ENCODE data around the gene NOC2L.
A peak's percentile ranks its signal among the peaks of the same experiment; 100 is the strongest.
"Not testable (repeated sequence)": the region's sequence is repeated elsewhere in the genome, so short reads cannot be mapped to it uniquely, and the experiment has no call there.

NOC2L gene

DNA sequence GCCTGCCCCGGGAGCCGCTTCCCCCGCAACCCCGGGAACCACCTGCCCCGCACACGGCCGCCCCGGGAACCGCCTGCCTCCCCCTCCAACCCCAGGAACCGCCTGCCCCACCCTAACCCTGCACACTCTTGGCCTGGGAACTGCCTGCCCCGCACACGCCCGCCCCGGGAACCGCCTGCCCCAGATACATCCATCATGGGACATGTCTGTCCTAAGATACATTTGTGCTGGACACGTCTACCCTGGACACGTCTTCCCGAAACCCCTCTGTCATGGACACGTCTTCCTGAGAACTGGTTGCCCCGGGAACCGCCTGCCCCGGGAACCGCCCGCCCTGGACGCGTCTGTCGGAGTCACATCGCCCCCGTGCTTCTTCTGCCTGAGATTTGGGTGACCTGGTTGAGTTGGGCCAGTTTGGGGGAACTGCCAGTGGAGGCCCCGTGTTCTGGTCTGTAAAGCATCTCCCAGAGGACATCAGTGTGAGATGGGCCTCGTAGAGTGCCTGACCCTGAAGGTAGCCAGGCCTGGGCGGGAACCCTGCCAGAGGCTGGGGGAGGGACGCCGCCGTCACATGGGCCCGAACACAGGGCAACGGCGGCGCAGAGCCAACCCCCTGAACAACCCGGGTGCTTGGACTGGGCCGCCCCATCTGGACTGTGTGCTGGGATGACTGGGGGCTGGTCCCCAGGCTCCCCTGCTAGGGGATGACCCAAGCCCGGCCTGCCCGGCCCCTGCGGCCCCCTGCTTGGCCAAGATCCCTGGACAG lies 19.2 kb upstream of the NOC2L start:
- intact Hi-C loops (cut with DNase I): no loop called here
- DNase-seq: peak in 1 of 10 donors; percentile 81

DNA sequence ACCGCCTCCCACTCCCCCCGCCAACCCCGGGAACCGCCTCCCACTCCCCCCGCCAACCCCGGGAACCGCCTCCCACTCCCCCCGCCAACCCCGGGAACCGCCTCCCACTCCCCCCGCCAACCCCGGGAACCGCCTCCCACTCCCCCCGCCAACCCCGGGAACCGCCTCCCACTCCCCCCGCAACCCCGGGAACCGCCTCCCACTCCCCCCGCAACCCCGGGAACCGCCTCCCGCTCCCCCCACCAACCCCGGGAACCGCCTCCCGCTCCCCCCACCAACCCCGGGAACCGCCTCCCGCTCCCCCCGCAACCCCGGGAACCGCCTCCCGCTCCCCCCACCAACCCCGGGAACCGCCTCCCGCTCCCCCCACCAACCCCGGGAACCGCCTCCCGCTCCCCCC lies 17.7 kb upstream of the NOC2L start:
- intact Hi-C loops (cut with DNase I); DNase-seq: not testable (repeated sequence)

DNA sequence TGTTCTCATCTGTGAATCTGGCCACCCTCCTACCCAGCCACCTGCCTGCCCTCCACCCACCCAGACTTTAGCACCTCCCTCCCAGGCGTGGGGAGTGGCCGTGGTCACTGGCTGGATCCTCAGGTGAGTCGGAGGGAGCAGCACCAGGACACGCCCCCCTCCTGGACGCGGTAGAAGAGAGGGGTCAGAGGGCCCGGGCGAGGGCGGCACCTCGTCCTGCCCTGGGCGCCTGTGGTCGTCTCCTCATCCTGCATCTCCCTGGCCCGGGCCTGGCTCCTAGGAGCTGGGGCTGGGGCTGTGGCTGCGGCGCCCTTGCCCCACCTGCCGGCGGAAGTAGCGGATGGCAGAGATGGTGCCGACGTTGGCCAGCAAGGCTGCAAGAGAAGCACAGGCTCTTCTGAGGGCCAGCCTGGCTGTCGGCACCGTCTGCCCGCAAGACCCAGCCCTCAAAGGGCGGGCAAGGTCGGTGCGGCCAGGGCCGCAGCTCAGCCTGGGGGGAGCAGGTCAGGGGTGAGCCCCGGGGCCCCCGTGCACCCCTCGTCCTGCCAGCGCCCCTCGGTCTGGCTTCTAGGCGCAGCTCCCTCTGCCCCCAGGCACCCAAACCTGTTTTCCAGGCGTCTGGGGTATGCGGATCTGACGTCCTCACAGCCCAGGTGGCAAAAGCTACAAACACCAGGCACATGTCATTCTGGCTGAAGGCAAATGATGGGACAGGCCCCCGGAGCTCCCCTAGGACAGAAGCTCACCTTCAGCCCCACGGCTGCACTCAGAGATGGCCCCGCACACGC lies 17.0 kb upstream of the NOC2L start:
- peak in 4 of 10 donors; percentile 28 to 94 (median 40) for DNase-seq
- intact Hi-C loops (cut with DNase I): no loop called here

- peak in 1 of 10 donors; percentile 80 for DNase-seq
- intact Hi-C loops (cut with DNase I): no loop called here
Observed at GRCh38 chr1:975365-975764, 16.3 kb upstream of the NOC2L start.

GRCh38 chr1:974687-975328 lies 15.8 kb upstream of the NOC2L start:
- intact Hi-C loops (cut with DNase I): no loop called here
- DNase-seq: peak in 1 of 10 donors; percentile 80

DNA sequence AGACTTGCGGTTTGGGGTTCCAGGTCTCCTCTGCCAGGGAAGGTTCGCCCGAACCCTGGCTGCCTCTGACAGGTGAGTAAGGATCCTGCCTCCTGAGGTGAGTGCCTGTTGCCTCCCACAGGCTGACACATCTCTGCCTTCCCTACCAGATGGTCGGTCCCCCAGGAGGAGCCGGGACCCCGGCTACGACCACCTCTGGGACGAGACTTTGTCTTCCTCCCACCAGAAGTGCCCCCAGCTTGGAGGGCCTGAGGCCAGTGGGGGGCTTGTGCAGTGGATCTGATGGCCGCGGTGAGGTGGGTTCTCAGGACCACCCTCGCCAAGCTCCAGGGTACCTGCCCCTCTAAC lies 15.2 kb upstream of the NOC2L start:
- DNase-seq: no peak
- intact Hi-C loops (cut with DNase I): no loop called here

- intact Hi-C loops (cut with DNase I): no loop called here
- peak in 1 of 10 donors; percentile 78 for DNase-seq
Observed at GRCh38 chr1:973459-974292, 14.6 kb upstream of the NOC2L start.

GRCh38 chr1:972726-973458 lies 13.8 kb upstream of the NOC2L start:
- DNase-seq: peak in 2 of 10 donors; percentile 68 to 77
- intact Hi-C loops (cut with DNase I): no loop called here

- intact Hi-C loops (cut with DNase I): no loop called here
- DNase-seq: no peak
Observed at GRCh38 chr1:971751-972506, 12.9 kb upstream of the NOC2L start.

- DNase-seq: no peak
- intact Hi-C loops (cut with DNase I): no loop called here
Observed at GRCh38 chr1:970973-971730, 12.1 kb upstream of the NOC2L start.

DNA sequence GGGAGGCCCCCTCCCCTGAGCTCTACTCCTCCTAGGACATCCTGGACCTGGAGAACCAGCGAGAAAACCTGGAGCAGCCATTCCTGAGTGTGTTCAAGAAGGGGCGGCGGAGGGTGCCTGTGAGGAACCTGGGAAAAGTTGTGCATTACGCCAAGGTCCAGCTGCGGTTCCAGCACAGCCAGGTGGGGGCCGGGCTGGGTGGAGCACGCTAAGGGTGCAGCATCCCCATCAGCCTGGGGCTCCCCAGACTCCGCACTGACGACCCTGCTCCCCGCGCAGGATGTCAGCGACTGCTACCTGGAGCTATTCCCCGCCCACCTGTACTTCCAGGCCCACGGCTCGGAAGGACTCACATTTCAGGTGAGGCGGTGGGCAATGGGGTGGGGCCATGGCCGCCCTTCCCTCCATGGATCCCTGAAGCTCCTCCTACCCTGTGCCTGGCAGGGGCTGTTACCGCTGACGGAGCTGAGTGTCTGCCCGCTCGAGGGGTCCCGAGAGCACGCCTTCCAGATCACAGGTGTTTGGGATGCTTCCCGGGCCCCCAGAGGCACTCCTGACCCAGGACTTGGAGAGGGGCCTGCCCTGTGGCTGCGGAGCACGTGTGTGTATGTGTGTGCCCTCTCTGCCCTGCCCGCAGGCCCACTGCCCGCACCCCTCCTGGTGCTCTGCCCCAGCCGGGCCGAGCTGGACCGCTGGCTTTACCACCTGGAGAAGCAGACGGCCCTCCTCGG lies 11.4 kb upstream of the NOC2L start:
- intact Hi-C loops (cut with DNase I): no loop called here
- DNase-seq: no peak

GRCh38 chr1:969260-969855 lies 10.3 kb upstream of the NOC2L start:
- DNase-seq: no peak
- intact Hi-C loops (cut with DNase I): no loop called here

DNA sequence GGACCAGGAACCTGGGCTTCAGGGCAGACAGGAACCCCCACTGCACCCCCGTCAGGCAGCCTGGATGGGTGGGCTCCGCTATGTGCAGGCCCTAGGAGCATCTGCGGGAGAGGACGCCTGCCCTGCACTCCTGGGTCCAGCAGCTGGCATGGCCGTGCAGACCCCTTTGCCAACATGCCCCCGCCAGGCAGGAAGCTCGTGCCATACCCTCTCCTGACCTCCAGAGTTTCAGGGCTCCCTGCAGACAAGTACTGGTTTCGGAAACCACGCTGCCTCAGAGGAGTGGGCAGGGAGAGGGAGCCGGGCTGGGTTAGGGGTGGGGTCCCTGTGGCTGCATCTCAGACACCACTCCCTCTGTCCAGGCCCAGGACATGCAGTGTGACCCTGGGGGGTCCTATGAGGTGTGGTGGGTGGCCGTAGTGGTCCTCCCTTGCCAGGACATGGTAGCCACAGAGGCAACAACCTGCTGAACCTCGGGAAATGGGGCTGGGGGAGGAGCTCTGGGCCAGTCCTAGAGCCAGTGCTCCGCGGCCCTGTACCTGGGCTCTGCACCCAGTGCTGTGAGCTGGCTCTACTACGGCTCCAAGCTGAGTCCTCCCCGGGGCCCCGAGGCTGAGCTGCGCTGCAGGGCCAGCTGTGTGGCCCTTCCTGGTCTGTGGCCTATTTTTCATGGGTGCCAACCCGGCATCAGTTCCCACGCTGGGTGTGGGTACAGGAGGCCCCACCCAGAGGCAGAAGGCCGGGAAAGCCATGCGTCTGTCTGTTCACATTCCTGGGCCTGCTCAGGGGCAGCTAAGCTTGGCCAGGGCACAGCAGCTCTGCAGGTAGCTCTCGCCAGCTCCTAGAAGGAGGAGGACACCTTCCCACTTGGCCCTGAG lies 8.6 kb upstream of the NOC2L start:
- DNase-seq: peak in 1 of 10 donors; percentile 79
- intact Hi-C loops (cut with DNase I): no loop called here

- DNase-seq: peak in 1 of 10 donors; percentile 20
- intact Hi-C loops (cut with DNase I): no loop called here
Observed at GRCh38 chr1:966704-967300, 7.7 kb upstream of the NOC2L start.

DNA sequence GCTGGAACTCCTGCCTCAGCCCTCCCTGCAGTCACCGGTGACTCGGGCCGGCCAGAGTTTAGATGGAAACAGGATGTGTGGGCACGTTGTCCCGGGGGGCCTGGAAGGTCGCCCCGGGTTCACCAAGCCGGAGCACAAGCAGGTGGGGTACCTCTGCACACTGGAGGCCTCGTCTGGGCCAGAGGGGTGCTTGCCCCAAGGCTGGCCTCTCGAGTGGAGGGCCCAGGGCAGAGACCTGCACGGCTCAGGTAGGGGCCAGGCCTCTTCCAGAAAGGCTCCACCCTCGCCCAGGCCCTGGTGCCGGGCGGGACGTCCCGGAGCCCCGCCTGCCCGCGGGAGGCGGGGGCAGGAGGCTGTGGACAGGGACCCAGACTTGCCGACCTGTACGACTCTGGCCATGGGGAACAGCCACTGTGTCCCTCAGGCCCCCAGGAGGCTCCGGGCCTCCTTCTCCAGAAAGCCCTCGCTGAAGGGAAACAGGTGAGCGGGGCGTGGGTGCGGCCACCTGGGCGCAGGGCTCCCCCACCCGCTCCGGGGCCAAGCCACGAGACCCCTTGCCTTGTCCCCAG lies 7.2 kb upstream of the NOC2L start, which contains the start of gene PLEKHN1:
Gene PLEKHN1 (plus strand): TSS at position 348 of the 569 bp plus-strand sequence. CDS start 50 bp downstream, at position 398.
- intact Hi-C loops (cut with DNase I): no loop called here
- DNase-seq: no peak

Measured in posterior cingulate gyrus (tissue), 11 donors.